Thyroid gland (tissue), 4 donors: ENCODE results near the gene SEMA4C.

Experiments
- POLR2A ChIP-seq, 2 donors: fragments of 450-650 bp; IDR thresholded peaks; one replicate each; pipeline ENCODE4 v1.6.1; 2017; ENCODE audit warnings: antibody characterized with exemption in 2 of 2, mild to moderate bottlenecking in 2 of 2, moderate library complexity in 1 of 2
- TF ChIP-seq, protein P1 (sequence below), 6 experiments: fragments of 200-600 bp in 3 of 6; fragments of 450-650 bp in 3 of 6; sonication (generic) in 3 of 6; IDR thresholded peaks; one replicate each; pipeline ENCODE4 v1.5.1; 2016 to 2019; ENCODE audit warnings: antibody characterized with exemption in 6 of 6, mild to moderate bottlenecking in 2 of 6, inconsistent platforms in 1 of 6, moderate library complexity in 1 of 6

GRCh38 chr2:96894151-96894531 lies 24.3 kb upstream of the SEMA4C start:
- TF ChIP-seq, protein P1, sequence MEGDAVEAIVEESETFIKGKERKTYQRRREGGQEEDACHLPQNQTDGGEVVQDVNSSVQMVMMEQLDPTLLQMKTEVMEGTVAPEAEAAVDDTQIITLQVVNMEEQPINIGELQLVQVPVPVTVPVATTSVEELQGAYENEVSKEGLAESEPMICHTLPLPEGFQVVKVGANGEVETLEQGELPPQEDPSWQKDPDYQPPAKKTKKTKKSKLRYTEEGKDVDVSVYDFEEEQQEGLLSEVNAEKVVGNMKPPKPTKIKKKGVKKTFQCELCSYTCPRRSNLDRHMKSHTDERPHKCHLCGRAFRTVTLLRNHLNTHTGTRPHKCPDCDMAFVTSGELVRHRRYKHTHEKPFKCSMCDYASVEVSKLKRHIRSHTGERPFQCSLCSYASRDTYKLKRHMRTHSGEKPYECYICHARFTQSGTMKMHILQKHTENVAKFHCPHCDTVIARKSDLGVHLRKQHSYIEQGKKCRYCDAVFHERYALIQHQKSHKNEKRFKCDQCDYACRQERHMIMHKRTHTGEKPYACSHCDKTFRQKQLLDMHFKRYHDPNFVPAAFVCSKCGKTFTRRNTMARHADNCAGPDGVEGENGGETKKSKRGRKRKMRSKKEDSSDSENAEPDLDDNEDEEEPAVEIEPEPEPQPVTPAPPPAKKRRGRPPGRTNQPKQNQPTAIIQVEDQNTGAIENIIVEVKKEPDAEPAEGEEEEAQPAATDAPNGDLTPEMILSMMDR (IDR thresholded peaks at IDR 0.05) = no peak
- TF ChIP-seq POLR2A (IDR thresholded peaks at IDR 0.05) = no peak
